ENCODE data around the gene RRBP1.

RRBP1 gene

DNA sequence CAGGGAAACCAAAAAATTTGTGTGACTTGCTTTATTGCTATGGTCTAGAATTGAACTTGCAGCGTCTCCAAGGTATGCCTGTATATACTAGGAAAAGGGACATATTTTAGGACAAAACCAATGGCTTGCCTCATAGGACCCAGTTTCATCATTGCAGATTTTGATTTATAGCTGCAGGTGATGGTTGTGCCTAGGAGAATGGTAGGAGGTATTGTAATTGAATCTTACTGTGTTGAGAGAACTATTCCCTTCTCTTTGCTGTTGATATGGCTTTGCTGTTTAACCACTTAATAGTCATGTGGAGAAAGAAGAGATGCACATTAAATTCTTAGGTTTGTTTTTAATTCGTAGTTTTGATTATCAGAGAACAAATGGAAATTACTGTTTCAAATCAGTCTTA lies 95.8 kb downstream of the RRBP1 start:
- DNase-seq (ENCODE audit: low read depth, low spot score): no peak
- no peaks in the 10 kb centered on the region for H3K4me1 ChIP-seq (ENCODE audit: control insufficient read depth, insufficient read depth, low read length)
- no peak overlapping the region for H3K4me3 ChIP-seq (ENCODE audit: low read length)
- H3K9me3 ChIP-seq (ENCODE audit: control insufficient read depth, insufficient read depth, low read length): no peaks in the 10 kb centered on the region
- no peak overlapping the region for H3K27ac ChIP-seq (ENCODE audit: low read length)
- no peaks in the 10 kb centered on the region for H3K27me3 ChIP-seq (ENCODE audit: control insufficient read depth, insufficient read depth, low read length)
- H3K36me3 ChIP-seq (ENCODE audit: control insufficient read depth, insufficient read depth, low read length): no peaks in the 10 kb centered on the region
- WGBS (ENCODE audit: insufficient coverage, insufficient read length): no CpG with 5 or more reads among the region's 2 CpGs

- no peaks in the 10 kb centered on the region for H3K27me3 ChIP-seq (ENCODE audit: control insufficient read depth, insufficient read depth, low read length)
- no peak overlapping the region for H3K4me3 ChIP-seq (ENCODE audit: low read length)
- no peak overlapping the region for H3K27ac ChIP-seq (ENCODE audit: low read length)
- H3K9me3 ChIP-seq (ENCODE audit: control insufficient read depth, insufficient read depth, low read length): no peaks in the 10 kb centered on the region
- H3K36me3 ChIP-seq (ENCODE audit: control insufficient read depth, insufficient read depth, low read length): no peaks in the 10 kb centered on the region
- DNase-seq (ENCODE audit: low read depth, low spot score): no peak
- no peaks in the 10 kb centered on the region for H3K4me1 ChIP-seq (ENCODE audit: control insufficient read depth, insufficient read depth, low read length)
Observed at GRCh38 chr20:17584689-17585088, 97.4 kb downstream of the RRBP1 start.

GRCh38 chr20:17583126-17583525 lies 98.9 kb downstream of the RRBP1 start:
- H3K4me1 ChIP-seq (ENCODE audit: control insufficient read depth, insufficient read depth, low read length): no peaks in the 10 kb centered on the region
- H3K27ac ChIP-seq (ENCODE audit: low read length): no peak overlapping the region
- no peak for DNase-seq (ENCODE audit: low read depth, low spot score)
- no peaks in the 10 kb centered on the region for H3K36me3 ChIP-seq (ENCODE audit: control insufficient read depth, insufficient read depth, low read length)
- H3K9me3 ChIP-seq (ENCODE audit: control insufficient read depth, insufficient read depth, low read length): no peaks in the 10 kb centered on the region
- no peak overlapping the region for H3K4me3 ChIP-seq (ENCODE audit: low read length)
- no peaks in the 10 kb centered on the region for H3K27me3 ChIP-seq (ENCODE audit: control insufficient read depth, insufficient read depth, low read length)
- no CpG with 5 or more reads among the region's 3 CpGs for whole genome bisulfite sequencing (ENCODE audit: insufficient coverage, insufficient read length)

GRCh38 chr20:17580895-17581294 lies 101.1 kb downstream of the RRBP1 start:
- H3K4me1 ChIP-seq (ENCODE audit: control insufficient read depth, insufficient read depth, low read length): no peaks in the 10 kb centered on the region
- no peak overlapping the region for H3K4me3 ChIP-seq (ENCODE audit: low read length)
- no peak for DNase-seq (ENCODE audit: low read depth, low spot score)
- H3K27ac ChIP-seq (ENCODE audit: low read length): no peak overlapping the region
- no peaks in the 10 kb centered on the region for H3K27me3 ChIP-seq (ENCODE audit: control insufficient read depth, insufficient read depth, low read length)
- H3K36me3 ChIP-seq (ENCODE audit: control insufficient read depth, insufficient read depth, low read length): no peaks in the 10 kb centered on the region
- WGBS (ENCODE audit: insufficient coverage, insufficient read length): 100% methylated on average over 1 of the region's 2 CpGs
- H3K9me3 ChIP-seq (ENCODE audit: control insufficient read depth, insufficient read depth, low read length): no peaks in the 10 kb centered on the region

DNA sequence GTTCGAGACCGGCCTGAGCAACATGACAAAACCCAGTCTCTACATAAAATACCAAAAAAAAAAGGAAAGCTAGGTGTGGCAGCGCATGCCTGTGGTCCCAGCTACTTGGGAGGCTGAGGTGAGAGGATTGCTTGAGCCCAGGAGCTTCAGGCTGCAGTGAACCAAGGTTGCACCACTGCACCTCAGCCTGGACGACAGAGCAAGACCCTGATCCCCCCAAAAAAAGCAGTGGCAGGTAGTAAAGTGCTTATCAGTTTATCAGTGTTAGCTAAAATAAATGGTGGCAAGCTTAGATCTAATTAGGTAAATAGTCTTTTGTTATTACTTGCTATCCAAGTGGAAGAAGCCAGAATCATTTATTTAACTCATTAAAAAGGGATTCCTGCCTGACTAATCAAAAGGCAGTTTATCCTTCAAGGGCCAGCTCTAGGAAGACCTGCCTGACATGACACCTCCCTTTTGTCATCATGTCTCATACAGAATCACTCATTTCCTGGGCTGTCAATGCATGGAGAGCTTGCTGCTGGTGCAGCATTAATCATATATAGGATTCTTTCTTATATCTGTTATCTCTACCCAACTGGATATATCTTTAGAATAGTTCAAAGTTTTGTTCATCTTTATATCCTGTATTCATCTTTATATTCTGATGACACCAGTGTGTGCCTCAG lies 102.5 kb downstream of the RRBP1 start:
- DNase-seq (ENCODE audit: low read depth, low spot score): no peak
- WGBS (ENCODE audit: insufficient coverage, insufficient read length): no CpG with 5 or more reads among the region's 4 CpGs
- H3K27me3 ChIP-seq (ENCODE audit: control insufficient read depth, insufficient read depth, low read length): no peaks in the 10 kb centered on the region
- H3K4me3 ChIP-seq (ENCODE audit: low read length): no peak overlapping the region
- H3K27ac ChIP-seq (ENCODE audit: low read length): no peak overlapping the region
- no peaks in the 10 kb centered on the region for H3K4me1 ChIP-seq (ENCODE audit: control insufficient read depth, insufficient read depth, low read length)
- no peaks in the 10 kb centered on the region for H3K9me3 ChIP-seq (ENCODE audit: control insufficient read depth, insufficient read depth, low read length)
- no peaks in the 10 kb centered on the region for H3K36me3 ChIP-seq (ENCODE audit: control insufficient read depth, insufficient read depth, low read length)

DNA sequence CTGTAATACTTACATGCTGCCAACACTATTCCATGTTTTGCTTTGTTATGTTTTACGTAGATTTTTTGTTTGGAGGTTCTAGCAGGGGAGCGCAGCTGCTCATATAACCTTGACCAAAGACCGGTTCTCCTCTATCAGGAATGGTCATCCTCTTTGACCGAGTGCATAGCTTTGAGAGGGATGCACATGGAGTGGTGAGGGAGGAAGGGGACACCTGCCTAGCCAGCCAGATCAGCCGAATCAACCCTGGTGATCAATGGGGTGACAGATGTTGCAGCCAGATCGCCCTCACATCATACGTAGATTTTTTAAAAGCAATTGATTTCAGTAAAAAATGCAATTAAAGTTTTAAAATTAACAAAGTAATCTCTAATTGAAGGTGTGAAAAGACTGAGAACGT lies 105.8 kb downstream of the RRBP1 start:
- WGBS (ENCODE audit: insufficient coverage, insufficient read length): no CpG with 5 or more reads among the region's 8 CpGs
- H3K27ac ChIP-seq (ENCODE audit: low read length): no peak overlapping the region
- no peaks in the 10 kb centered on the region for H3K36me3 ChIP-seq (ENCODE audit: control insufficient read depth, insufficient read depth, low read length)
- no peak for DNase-seq (ENCODE audit: low read depth, low spot score)
- H3K27me3 ChIP-seq (ENCODE audit: control insufficient read depth, insufficient read depth, low read length): no peaks in the 10 kb centered on the region
- no peaks in the 10 kb centered on the region for H3K4me1 ChIP-seq (ENCODE audit: control insufficient read depth, insufficient read depth, low read length)
- H3K4me3 ChIP-seq (ENCODE audit: low read length): no peak overlapping the region
- H3K9me3 ChIP-seq (ENCODE audit: control insufficient read depth, insufficient read depth, low read length): no peaks in the 10 kb centered on the region

DNA sequence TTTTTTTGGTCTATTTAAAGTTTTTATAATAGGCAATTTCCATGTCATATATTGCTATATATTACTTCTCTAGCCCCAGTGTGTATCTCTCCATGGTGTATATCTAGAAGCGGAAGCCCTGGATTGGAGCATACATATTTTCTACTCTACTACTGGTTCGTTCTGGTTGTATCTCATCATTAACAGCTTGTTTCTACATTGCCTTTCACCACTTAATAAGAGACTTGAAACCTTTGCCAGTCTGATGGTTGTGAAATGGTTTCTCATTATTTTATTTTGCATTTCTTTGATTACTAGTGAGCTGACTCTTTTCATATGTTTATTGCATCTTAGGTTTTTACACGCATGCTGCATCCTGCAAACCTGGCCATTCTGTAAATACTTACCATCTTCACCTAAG lies 108.6 kb downstream of the RRBP1 start:
- no peaks in the 10 kb centered on the region for H3K27me3 ChIP-seq (ENCODE audit: control insufficient read depth, insufficient read depth, low read length)
- no peaks in the 10 kb centered on the region for H3K36me3 ChIP-seq (ENCODE audit: control insufficient read depth, insufficient read depth, low read length)
- WGBS (ENCODE audit: insufficient coverage, insufficient read length): no CpG with 5 or more reads among the region's 3 CpGs
- no peak for DNase-seq (ENCODE audit: low read depth, low spot score)
- H3K9me3 ChIP-seq (ENCODE audit: control insufficient read depth, insufficient read depth, low read length): no peaks in the 10 kb centered on the region
- no peak overlapping the region for H3K27ac ChIP-seq (ENCODE audit: low read length)
- H3K4me3 ChIP-seq (ENCODE audit: low read length): no peak overlapping the region
- no peaks in the 10 kb centered on the region for H3K4me1 ChIP-seq (ENCODE audit: control insufficient read depth, insufficient read depth, low read length)

- H3K4me1 ChIP-seq (ENCODE audit: control insufficient read depth, insufficient read depth, low read length): peaks cover 2% of the 10 kb centered on the region; the same call in 1 of the 2 replicates
- no CpG with 5 or more reads among the region's 7 CpGs for WGBS (ENCODE audit: insufficient coverage, insufficient read length)
- no peak overlapping the region for H3K4me3 ChIP-seq (ENCODE audit: low read length)
- no peaks in the 10 kb centered on the region for H3K36me3 ChIP-seq (ENCODE audit: control insufficient read depth, insufficient read depth, low read length)
- no peaks in the 10 kb centered on the region for H3K27me3 ChIP-seq (ENCODE audit: control insufficient read depth, insufficient read depth, low read length)
- H3K9me3 ChIP-seq (ENCODE audit: control insufficient read depth, insufficient read depth, low read length): no peaks in the 10 kb centered on the region
- DNase-seq (ENCODE audit: low read depth, low spot score): no peak
- no peak overlapping the region for H3K27ac ChIP-seq (ENCODE audit: low read length)
Observed at GRCh38 chr20:17572034-17572638, 109.9 kb downstream of the RRBP1 start.

- WGBS (ENCODE audit: insufficient coverage, insufficient read length): no CpG with 5 or more reads among the region's 6 CpGs
- Histone ChIP-seq H3K9me3 (ENCODE audit: control insufficient read depth, insufficient read depth, low read length) (no peaks in the 10 kb centered on the region), H3K4me1 (ENCODE audit: control insufficient read depth, insufficient read depth, low read length) (peaks cover 2% of the 10 kb centered on the region; the same call in 1 of the 2 replicates), H3K4me3 (ENCODE audit: low read length) (peak overlapping the region; percentile 66; the same call in 1 of the 2 replicates), H3K27me3 (ENCODE audit: control insufficient read depth, insufficient read depth, low read length) (no peaks in the 10 kb centered on the region), H3K36me3 (ENCODE audit: control insufficient read depth, insufficient read depth, low read length) (no peaks in the 10 kb centered on the region), H3K27ac (ENCODE audit: low read length) (no peak overlapping the region)
- no peak for DNase-seq (ENCODE audit: low read depth, low spot score)
Observed at GRCh38 chr20:17571153-17571527, 110.9 kb downstream of the RRBP1 start.

DNA sequence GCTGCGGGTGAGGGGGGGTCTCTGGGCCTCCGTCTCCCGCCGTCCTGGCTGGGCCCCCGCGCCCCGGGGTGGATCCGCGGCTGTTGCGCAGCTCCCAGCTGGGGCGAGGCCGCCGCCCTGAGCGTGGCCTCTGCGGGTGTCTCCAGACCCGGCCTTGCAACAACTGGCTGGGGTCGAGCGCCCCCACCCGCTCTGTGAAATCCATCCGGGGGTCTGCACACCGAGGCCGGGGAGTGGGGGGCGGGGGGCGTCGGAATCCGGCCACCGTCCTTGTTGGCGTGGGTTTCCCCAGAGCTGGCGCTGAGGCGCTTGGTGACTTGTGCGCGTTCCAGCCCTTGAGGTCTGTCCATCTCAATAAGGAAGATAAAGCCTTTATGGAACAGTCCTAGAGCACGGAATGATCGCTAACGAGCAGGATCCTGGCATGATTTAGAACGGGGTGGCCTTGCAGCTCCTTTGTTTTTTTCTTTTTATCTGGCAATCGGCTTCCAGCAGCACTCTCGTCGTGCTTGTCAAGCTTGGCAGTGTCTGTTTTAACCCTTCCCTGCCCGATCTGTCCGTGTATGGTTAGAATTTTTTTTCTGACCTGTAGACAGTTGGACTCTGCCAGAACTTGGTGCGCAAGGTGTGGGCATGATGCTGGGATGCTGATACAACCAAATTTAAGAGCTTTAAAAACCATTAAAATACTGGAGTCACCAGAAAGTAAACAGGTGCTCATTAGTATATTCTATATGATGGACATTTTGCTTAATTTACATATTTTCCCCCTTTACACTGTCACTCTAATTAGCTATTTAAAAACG lies 111.5 kb downstream of the RRBP1 start:
- no CpG with 5 or more reads among the region's 43 CpGs for WGBS (ENCODE audit: insufficient coverage, insufficient read length)
- H3K27ac ChIP-seq (ENCODE audit: low read length): no peak overlapping the region
- H3K4me3 ChIP-seq (ENCODE audit: low read length): peak overlapping the region; percentile 66
- no peaks in the 10 kb centered on the region for H3K9me3 ChIP-seq (ENCODE audit: control insufficient read depth, insufficient read depth, low read length)
- H3K36me3 ChIP-seq (ENCODE audit: control insufficient read depth, insufficient read depth, low read length): no peaks in the 10 kb centered on the region
- H3K4me1 ChIP-seq (ENCODE audit: control insufficient read depth, insufficient read depth, low read length): peaks cover 2% of the 10 kb centered on the region; the same call in 1 of the 2 replicates
- no peak for DNase-seq (ENCODE audit: low read depth, low spot score)
- H3K27me3 ChIP-seq (ENCODE audit: control insufficient read depth, insufficient read depth, low read length): no peaks in the 10 kb centered on the region
